Adrenal gland (tissue), 12 donors: ENCODE results near the gene XPOT. TPM values are rescaled to one million over a fixed set of nuclear protein-coding genes. Genes with fewer than 3 reads are reported as not detected.

Source experiments
- DNase-seq, 7 donors: peaks; one replicate each; pipeline ENCODE4 v3.0.0-alpha.2; 2019 to 2020
- H3K27ac ChIP-seq, 5 donors: fragments of 200-600 bp; sonication (generic) in 4 of 5; 1 replicate in 3 of 5; 2 replicates in 2 of 5; pipeline versions ENCODE4 v1.5.1 to v1.8.0; 2016 to 2020; ENCODE audit warnings: mild to moderate bottlenecking in 1 of 5
- H3K27me3 ChIP-seq: fragments of 200-600 bp; 2 replicates; pipeline ENCODE4 v1.8.0; 2021
- H3K36me3 ChIP-seq, 2 donors: fragments of 200-600 bp; replicated peaks in 1 of 2; 1 replicate in 1 of 2; 2 replicates in 1 of 2; pipeline versions ENCODE4 v1.5.1 to v1.8.0; 2018 to 2022
- H3K4me1 ChIP-seq, 2 donors: fragments of 200-600 bp; replicated peaks in 1 of 2; 1 replicate in 1 of 2; 2 replicates in 1 of 2; pipeline versions ENCODE4 v1.5.1 to v1.8.0; 2018 to 2021
- H3K4me3 ChIP-seq, 4 donors: fragments of 200-600 bp; sonication (generic) in 3 of 4; one replicate each; pipeline ENCODE4 v1.5.1; 2016 to 2018
- H3K9me3 ChIP-seq, 3 donors: fragments of 200-600 bp; sonication (generic) in 1 of 3; replicated peaks in 1 of 3; 1 replicate in 2 of 3; 2 replicates in 1 of 3; pipeline versions ENCODE4 v1.5.1 to v1.8.0; 2016 to 2021
- CTCF ChIP-seq, 6 experiments: fragments of 450-650 bp in 4 of 6; fragments of 200-600 bp in 2 of 6; sonication (generic) in 1 of 6; IDR thresholded peaks; 1 replicate in 5 of 6; 2 replicates in 1 of 6; pipeline versions ENCODE4 v1.5.1 to v1.8.0; 2016 to 2021; ENCODE audit warnings: antibody characterized with exemption in 6 of 6, mild to moderate bottlenecking in 2 of 6, moderate library complexity in 1 of 6
- POLR2A ChIP-seq, 2 donors: fragments of 450-650 bp; IDR thresholded peaks; one replicate each; pipeline ENCODE4 v1.6.1; 2017; ENCODE audit warnings: antibody characterized with exemption in 2 of 2, mild to moderate bottlenecking in 2 of 2, moderate library complexity in 1 of 2
- WGBS, 4 donors: extraction: QIAGEN DNeasy Blood & Tissue Kit in 2 of 4; methylation state at CpG; one replicate each; pipeline versions ENCODE4 v1.1.5 to v1.1.7; 2013 to 2017; 5-methylcytosine and 5-hydroxymethylcytosine counted together
- intact Hi-C, 2 donors: fragments of 100-400 bp; cut with DNase I; formaldehyde crosslinking; loops; one replicate each; pipeline versions ENCODE4 v1.14.1 to v1.15.0; 2022 to 2023
- polyA plus RNA-seq, 3 donors: library from polyadenylated mRNA; stranded (reverse); fragments of 200-250 nt in 2 of 3; fragments of 350-450 nt in 1 of 3; fragmentation: Illumina TruSeq in 1 of 3; extraction: RNeasy Lipid Tissue Mini Kit (QIAGEN cat#74804) in 1 of 3; gene quantifications; one replicate each; pipeline ENCODE4 v1.2.3, GENCODE V29; 2013 to 2014
- total RNA-seq, 9 donors: library from RNA; depleted of rRNA in 4 of 9; stranded (reverse); fragments of >200 nt in 4 of 9; fragments of 120-200 nt in 1 of 9; fragmentation: NEBNext Ultra II Directional in 1 of 9; extraction: Animal tissue kit (Norgen Biotek cat#: 25700) in 1 of 9; gene quantifications; one replicate each; pipeline versions ENCODE4 v1.1.0 to v1.2.4, GENCODE V29; 2013 to 2023
- donor health status: healthy with polysubstance abuse.
- donor health status: Bipolar disorder and iron deficiency.
- donor health status: DM: yes; HTN: yes; CAD: no.
- donor health status: DM: no; HTN: no; CAD: no.
- donor health status: DM: no; HTN: no; CAD: no.
- donor health status: DM: yes; HTN: yes; CAD: no.

The XPOT gene
- total and polyA plus RNA-seq, 12 donors, result 12.4 to 59.6 (median 45.2) TPM

GRCh38 chr12:64431791-64432190 is 27.6 kb downstream of the XPOT start:
- Histone ChIP-seq H3K9me3 (no peaks in the 10 kb centered on the region), H3K27ac (no peak overlapping the region), H3K4me1 (no peaks in the 10 kb centered on the region), H3K4me3 (no peak overlapping the region), H3K36me3 (peaks cover 0 to 97% of the 10 kb centered on the region in 2 donors), H3K27me3 (no peaks in the 10 kb centered on the region)
- TF ChIP-seq CTCF (IDR thresholded peaks at IDR 0.05) (no peak), POLR2A (IDR thresholded peaks at IDR 0.05) (no peak)
- intact Hi-C loops, result no loop called here
- no peak for DNase-seq
- WGBS, 4 donors, result 90 to 97% (median 93%) methylated on average over 4 of the region's 4 CpGs

DNA sequence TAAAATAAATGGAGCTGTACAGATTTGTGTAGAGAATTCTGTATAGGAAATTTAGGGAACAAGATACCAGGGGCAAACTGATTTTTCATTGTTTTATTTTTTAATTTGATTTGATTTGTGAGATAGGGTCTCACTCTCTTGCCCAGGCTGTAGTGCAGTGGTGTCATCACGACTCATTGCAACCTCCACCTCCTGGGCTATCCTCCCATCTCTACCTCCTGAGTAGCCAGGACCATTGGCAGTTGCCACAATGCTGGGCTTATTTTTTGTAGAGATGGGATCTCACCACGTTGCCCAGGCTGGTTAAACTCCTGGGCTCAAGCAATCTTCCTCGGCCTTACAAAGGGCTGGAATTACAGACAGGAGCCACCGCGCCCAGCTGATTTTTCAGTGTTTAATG is 29.7 kb downstream of the XPOT start:
- Histone ChIP-seq H3K36me3 (peaks cover 0 to 95% of the 10 kb centered on the region in 2 donors), H3K9me3 (no peaks in the 10 kb centered on the region), H3K27ac (no peak overlapping the region), H3K4me1 (no peaks in the 10 kb centered on the region), H3K4me3 (no peak overlapping the region), H3K27me3 (no peaks in the 10 kb centered on the region)
- DNase-seq, result no peak
- no peak for TF ChIP-seq POLR2A (IDR thresholded peaks at IDR 0.05)
- no peak for TF ChIP-seq CTCF (IDR thresholded peaks at IDR 0.05)
- intact Hi-C loops, result no loop called here
- 91 to 97% (median 94%) methylated on average over 5 of the region's 5 CpGs for WGBS, 4 donors

- WGBS, 4 donors, result 97 to 100% (median 99%) methylated on average over 1 of the region's 1 CpG
Observed at GRCh38 chr12:64440100-64440499, 35.9 kb downstream of the XPOT start.

GRCh38 chr12:64445490-64445889 is 41.3 kb downstream of the XPOT start:
- intact Hi-C loops, result no loop called here
- Histone ChIP-seq H3K27ac (no peak overlapping the region), H3K4me3 (no peak overlapping the region), H3K36me3 (peaks cover 0 to 52% of the 10 kb centered on the region in 2 donors), H3K27me3 (no peaks in the 10 kb centered on the region), H3K4me1 (peaks cover 0 to under 1% of the 10 kb centered on the region in 2 donors), H3K9me3 (no peaks in the 10 kb centered on the region)
- WGBS, 4 donors, result 89 to 98% (median 95%) methylated on average over 2 of the region's 2 CpGs
- DNase-seq, result no peak
- no peak for TF ChIP-seq CTCF (IDR thresholded peaks at IDR 0.05)
- TF ChIP-seq POLR2A (IDR thresholded peaks at IDR 0.05), result no peak

More at GRCh38 chr12:64440100-64440499, 35.9 kb downstream of the XPOT start:
- no peaks in the 10 kb centered on the region for H3K27me3 ChIP-seq
- TF ChIP-seq POLR2A (IDR thresholded peaks at IDR 0.05) (no peak), CTCF (IDR thresholded peaks at IDR 0.05) (no peak)
- H3K4me1 ChIP-seq, result no peaks in the 10 kb centered on the region
- intact Hi-C loops, result no loop called here
- H3K4me3 ChIP-seq, result no peak overlapping the region
- DNase-seq, result no peak
- H3K36me3 ChIP-seq, result peaks cover 0 to 67% of the 10 kb centered on the region in 2 donors
- no peaks in the 10 kb centered on the region for H3K9me3 ChIP-seq
- no peak overlapping the region for H3K27ac ChIP-seq
